HT1080 (cell line): Measurements from ENCODE around the gene TTBK1. TPM values are rescaled to one million over a fixed set of nuclear protein-coding genes. Genes with fewer than 3 reads are reported as not detected.

Experiments
- small RNA-seq: library from RNA; depleted of rRNA; stranded (forward); fragments of <200 nt; gene quantifications from one replicate; pipeline ENCODE3, GENCODE V24; 2014
- total RNA-seq: library from RNA; depleted of rRNA; stranded (reverse); fragments of >200 nt; shearing (Covaris generic); gene quantifications from 2 replicates; pipeline ENCODE4 v1.2.3, GENCODE V29; 2014; rRNA removed

TTBK1 gene
- total RNA-seq, 1 experiment from 2014 or later: 0.06 TPM

Small RNA genes lying within 50 kb of the gene (small RNA-seq; reads per million reads assigned to genes)
- not detected for gene RPL12P47

Other genes with a start within 250 kb of the TTBK1 start
- gene MEA1, start 229.5 kb upstream of the TTBK1 start, total RNA-seq: 98.7 and 127 TPM in 2 replicates
- gene KLHDC3, start 229.2 kb upstream of the TTBK1 start, total RNA-seq: 119 and 133 TPM in 2 replicates
- 134 and 137 TPM in 2 replicates for gene RRP36, start 221.9 kb upstream of the TTBK1 start, total RNA-seq
- gene CUL7, start 189.6 kb upstream of the TTBK1 start, total RNA-seq: 19.4 and 19.6 TPM in 2 replicates
- 32.5 and 54.0 TPM in 2 replicates for gene MRPL2, start 184.0 kb upstream of the TTBK1 start, total RNA-seq
- gene KLC4, start 183.8 kb upstream of the TTBK1 start, total RNA-seq: 9.4 and 10.7 TPM in 2 replicates
- 35.8 and 38.2 TPM in 2 replicates for gene PTK7, start 167.2 kb upstream of the TTBK1 start, total RNA-seq
- 32.8 and 35.5 TPM in 2 replicates for gene SRF, start 72.2 kb upstream of the TTBK1 start, total RNA-seq
- gene CUL9, start 61.3 kb upstream of the TTBK1 start, total RNA-seq: 15.2 and 22.1 TPM in 2 replicates
- gene DNPH1, start 14.0 kb upstream of the TTBK1 start, total RNA-seq: 92.6 and 123 TPM in 2 replicates
- not detected in 2 replicates for gene SLC22A7, start 54.8 kb downstream of the TTBK1 start, total RNA-seq
- gene CRIP3, start 65.3 kb downstream of the TTBK1 start, total RNA-seq: not detected in 2 replicates
- gene ZNF318, start 126.2 kb downstream of the TTBK1 start, total RNA-seq: 4.8 and 6.4 TPM in 2 replicates
- 8.4 and 11.7 TPM in 2 replicates for gene ABCC10, start 184.1 kb downstream of the TTBK1 start, total RNA-seq
- 3.8 and 4.2 TPM in 2 replicates for gene DLK2, start 212.1 kb downstream of the TTBK1 start, total RNA-seq
- gene TJAP1, start 234.1 kb downstream of the TTBK1 start, total RNA-seq: 19.4 and 21.3 TPM in 2 replicates